GM15510 (cell line): ENCODE results near the gene KCNQ4.

Experiments
- POLR2A ChIP-seq: IDR thresholded peaks from 3 replicates; pipeline ENCODE4 v1.6.1; 2011; ENCODE audit warnings: borderline replicate concordance; ENCODE audit not compliant: insufficient read length; ENCODE audit errors: extremely low read depth

Gene KCNQ4

DNA sequence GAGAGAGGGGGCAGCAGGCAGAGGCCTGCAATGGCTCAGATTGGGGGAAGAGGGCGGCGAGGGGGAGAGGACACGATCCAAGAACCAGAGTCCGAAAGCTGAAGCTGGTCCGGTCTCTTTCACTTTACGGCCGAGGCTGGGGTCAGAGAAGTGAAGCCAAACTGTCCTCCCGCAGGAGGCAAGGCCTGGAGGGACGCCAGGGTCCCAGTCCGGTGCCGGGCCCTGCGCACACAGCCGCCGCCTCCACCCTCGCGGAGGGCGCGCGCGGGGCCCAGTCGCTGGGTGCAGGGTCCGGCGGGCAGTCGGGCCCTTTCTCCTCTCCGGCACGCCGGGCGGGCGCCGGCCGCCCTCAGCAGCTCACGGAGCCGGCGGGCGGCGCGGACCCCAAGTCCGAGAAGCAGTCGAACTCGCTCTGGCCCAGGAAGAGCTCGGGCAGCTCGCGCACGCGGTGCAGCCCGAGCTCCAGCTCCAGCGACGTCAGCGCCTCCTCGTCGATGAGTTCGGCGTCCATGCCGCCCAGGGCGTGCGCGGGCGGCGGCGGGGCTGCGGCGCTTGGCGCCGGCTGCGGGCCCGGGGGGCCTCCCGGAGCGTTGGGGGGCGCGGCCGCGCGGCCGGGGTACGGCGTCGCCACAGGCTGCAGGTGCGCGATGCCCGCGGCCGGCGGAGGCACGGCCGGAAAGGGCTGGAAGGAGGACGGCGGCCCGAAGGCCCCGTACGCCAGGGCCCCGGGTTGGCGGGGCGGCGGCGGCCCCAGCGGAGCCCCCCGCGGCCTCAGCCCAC lies 77.8 kb downstream of the KCNQ4 start:
- TF ChIP-seq POLR2A: no peak

DNA sequence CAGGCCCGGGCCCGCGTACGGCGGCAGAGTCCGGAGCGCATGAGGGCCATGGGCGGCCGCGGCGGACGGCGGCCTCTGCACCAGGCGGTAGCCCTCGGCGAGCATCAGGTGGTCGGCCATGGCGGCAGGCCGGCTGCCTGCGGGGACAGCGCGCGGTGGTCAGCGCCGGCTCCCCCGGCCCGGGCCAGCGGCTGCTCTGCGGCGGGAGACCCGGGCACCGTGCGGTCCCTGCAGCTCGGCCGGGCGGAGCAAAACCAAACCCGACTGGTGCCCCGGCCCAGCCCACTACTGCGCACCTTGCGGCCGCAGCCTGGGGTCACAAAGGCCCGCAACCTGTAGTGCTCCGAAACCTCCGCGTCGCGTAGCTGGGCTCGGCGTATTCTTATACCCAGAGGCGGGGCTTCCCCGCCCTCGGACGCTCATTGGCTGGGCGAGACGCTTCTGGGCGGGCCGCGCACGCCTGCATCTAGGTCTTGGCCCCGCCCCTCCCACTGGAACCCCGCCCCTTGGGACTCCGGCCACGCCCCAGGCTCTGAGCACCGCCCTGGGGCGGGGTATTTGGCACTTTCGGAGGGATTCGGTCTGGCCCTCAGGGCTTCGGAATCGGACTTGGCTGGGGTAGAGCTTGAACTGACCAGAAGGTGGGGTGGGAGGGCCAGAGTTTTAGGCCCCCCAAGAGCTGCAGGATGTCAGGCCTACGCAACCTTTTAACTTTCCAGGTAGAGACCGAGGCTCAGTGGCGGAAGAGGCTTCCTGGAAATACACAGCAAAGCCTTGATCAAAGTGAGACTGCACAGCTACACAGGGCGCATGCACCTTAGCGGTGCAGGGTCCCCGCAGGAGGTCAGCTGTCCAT lies 78.6 kb downstream of the KCNQ4 start, which contains the start of gene CITED4:
Gene CITED4 (minus strand): TSS at position 356 of the 856 bp plus-strand sequence. CDS start 236 bp downstream, at position 120.
- TF ChIP-seq POLR2A: no peak

GRCh38 chr1:40868051-40868723 lies 84.6 kb downstream of the KCNQ4 start:
- TF ChIP-seq POLR2A: no peak

DNA sequence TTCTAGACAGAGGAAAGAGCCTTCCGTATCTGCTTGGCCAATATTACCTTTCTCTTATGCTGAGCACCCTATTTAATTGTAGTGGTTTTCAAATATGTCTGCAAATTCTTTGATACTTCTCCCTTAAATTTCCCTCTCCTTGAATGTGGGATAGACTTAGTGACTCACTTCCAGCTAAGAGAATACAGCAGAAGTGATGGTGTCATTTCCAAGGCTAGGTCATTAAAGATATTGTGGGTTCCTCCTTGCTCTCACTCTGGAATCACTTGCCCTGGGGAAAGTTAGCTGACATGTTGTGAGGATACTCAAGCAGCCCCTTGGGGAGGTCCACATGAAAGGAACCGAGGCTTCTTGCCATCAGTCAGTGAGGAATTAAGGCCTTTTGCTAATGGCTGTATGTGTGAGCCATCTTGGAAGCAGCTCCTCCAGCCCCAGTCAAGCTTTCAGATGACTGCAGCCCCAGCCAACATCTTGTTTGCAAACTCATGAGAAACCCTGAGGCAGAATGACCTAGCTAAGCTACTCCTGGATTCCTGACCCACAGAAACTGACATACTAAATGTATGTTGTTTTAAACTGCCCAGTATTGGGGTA lies 86.6 kb downstream of the KCNQ4 start:
- TF ChIP-seq POLR2A: no peak

- no peak for TF ChIP-seq POLR2A
Observed at GRCh38 chr1:40872276-40872675, 88.7 kb downstream of the KCNQ4 start.

- no peak for TF ChIP-seq POLR2A
Observed at GRCh38 chr1:40873863-40874472, 90.4 kb downstream of the KCNQ4 start.

DNA sequence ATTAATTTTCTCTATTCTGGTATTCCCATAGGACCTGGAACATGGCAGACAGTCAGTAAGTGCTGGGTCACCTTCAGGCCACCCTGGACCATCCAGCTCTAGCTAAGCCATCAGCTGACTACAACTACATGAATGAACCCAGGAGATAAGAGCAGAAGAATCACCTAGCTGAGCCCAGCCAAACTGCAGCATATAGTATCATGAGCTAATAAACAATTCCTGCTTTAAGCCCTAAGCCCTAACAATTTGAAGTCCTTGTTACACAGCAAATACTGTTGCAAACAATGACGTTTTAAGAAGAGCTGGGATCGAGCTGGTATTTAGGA lies 92.8 kb downstream of the KCNQ4 start:
- TF ChIP-seq POLR2A: no peak

DNA sequence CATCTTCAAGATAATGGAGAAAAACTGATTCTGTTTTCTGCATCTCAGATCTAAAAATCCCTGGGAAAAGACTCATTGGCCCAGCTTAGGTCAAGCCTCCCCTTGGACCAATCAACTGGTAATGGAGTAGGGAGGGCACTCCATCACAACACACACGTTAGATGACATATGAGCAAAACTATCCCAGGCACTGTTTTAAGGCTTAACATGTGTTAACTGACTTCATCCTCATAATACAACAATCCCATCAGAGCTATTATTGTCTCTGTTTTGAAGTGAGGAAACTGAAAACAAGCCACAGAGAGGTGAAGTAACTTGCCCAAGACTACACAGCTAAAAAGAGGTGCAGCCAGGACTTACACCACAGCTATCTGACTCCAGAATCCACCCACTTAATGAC lies 93.3 kb downstream of the KCNQ4 start:
- TF ChIP-seq POLR2A: no peak

GRCh38 chr1:40877698-40878097 lies 94.1 kb downstream of the KCNQ4 start:
- TF ChIP-seq POLR2A: no peak

GRCh38 chr1:40878906-40879305 lies 95.3 kb downstream of the KCNQ4 start:
- TF ChIP-seq POLR2A: no peak

- TF ChIP-seq POLR2A: no peak
Observed at GRCh38 chr1:40879482-40880175, 96.0 kb downstream of the KCNQ4 start.

DNA sequence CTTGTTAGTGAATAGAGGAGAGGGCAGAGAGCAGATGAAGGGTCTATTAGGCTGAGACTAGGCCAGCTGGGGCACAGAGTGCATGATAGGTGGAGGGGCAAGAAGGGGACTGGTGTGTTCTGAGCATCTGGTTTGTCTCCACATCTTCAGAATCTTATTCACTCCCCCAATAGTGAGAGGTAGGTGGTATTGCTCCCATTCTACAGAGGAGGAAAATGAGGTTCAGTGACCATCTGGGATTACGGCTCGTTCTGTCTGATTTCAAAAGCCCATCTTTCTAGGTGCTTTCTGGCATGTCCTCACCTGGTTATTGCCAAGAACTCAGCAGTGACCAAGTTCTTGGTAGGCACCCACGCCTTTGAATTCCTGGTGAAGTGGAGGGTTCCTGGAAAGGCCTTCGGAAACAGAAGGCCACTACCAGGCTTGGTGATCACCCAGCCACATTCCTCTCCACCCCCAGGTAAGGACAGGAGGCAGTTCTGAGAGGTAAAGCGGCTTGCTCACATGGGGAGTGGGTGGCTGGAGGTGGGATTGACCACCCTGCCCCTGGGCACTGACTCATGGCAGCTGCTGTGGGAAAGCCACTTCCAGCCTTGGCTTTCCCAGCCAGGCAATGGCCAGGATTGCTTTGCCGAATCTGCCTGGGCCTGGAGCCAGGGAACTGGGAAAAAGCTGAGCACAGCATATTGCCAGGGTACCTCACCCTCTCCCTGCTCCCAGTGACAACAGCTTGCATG lies 97.4 kb downstream of the KCNQ4 start:
- no peak for TF ChIP-seq POLR2A
